NCI-H2227 (cell line): Measurements from ENCODE around the gene FAHD2A.
"Not testable (repeated sequence)": the region's sequence is repeated elsewhere in the genome, so short reads cannot be mapped to it uniquely, and the experiment has no call there.

Experiments
- DNase-seq: peaks from one replicate; lab custom pipeline; 2025; ENCODE audit not compliant: unreplicated experiment; lab: John Stamatoyannopoulos, UW

FAHD2A gene

GRCh38 chr2:95433373-95433772, 30.9 kb downstream of the FAHD2A start:
- DNase-seq: not testable (repeated sequence)

GRCh38 chr2:95433973-95434372, 31.5 kb downstream of the FAHD2A start:
- not testable (repeated sequence) for DNase-seq

GRCh38 chr2:95434507-95435076, 32.1 kb downstream of the FAHD2A start:
- not testable (repeated sequence) for DNase-seq

- DNase-seq: not testable (repeated sequence)
Observed at GRCh38 chr2:95435162-95435871, 32.8 kb downstream of the FAHD2A start.

GRCh38 chr2:95435872-95436209, 33.3 kb downstream of the FAHD2A start:
- DNase-seq: not testable (repeated sequence)

- not testable (repeated sequence) for DNase-seq
Observed at GRCh38 chr2:95442474-95443099, 40.1 kb downstream of the FAHD2A start.

GRCh38 chr2:95445317-95445716, 42.8 kb downstream of the FAHD2A start:
- not testable (repeated sequence) for DNase-seq

- DNase-seq: not testable (repeated sequence)
Observed at GRCh38 chr2:95463292-95463691, 60.8 kb downstream of the FAHD2A start.
